Duodenal mucosa (tissue), 2 donors: ENCODE results near the gene PIK3R5.

Experiments
- H3K27ac ChIP-seq: one replicate; pipeline ENCODE4 v1.7.0; 2013; ENCODE audit warnings: low read depth, low read length
- H3K27me3 ChIP-seq, 2 donors: one replicate each; pipeline ENCODE4 v1.7.0; 2013; ENCODE audit warnings: low read length in 2 of 2, control low read depth in 1 of 2; ENCODE audit not compliant: insufficient read depth in 2 of 2, control insufficient read depth in 1 of 2
- H3K36me3 ChIP-seq, 2 donors: one replicate each; pipeline ENCODE4 v1.7.0; 2013; ENCODE audit warnings: low read length in 2 of 2, control low read depth in 1 of 2; ENCODE audit not compliant: insufficient read depth in 2 of 2, control insufficient read depth in 1 of 2
- H3K4me1 ChIP-seq, 2 donors: one replicate each; pipeline ENCODE4 v1.7.0; 2013; ENCODE audit warnings: low read length in 2 of 2, control low read depth in 1 of 2; ENCODE audit not compliant: insufficient read depth in 2 of 2, control insufficient read depth in 1 of 2
- H3K4me3 ChIP-seq, 2 donors: one replicate each; pipeline ENCODE4 v1.7.0; 2013; ENCODE audit warnings: low read length in 2 of 2, low read depth in 1 of 2
- H3K9ac ChIP-seq, 2 donors: one replicate each; pipeline ENCODE4 v1.7.0; 2013; ENCODE audit warnings: low read length in 2 of 2, low read depth in 1 of 2
- H3K9me3 ChIP-seq, 2 donors: one replicate each; pipeline ENCODE4 v1.7.0; 2013; ENCODE audit warnings: low read length in 2 of 2, control low read depth in 1 of 2; ENCODE audit not compliant: control insufficient read depth in 1 of 2

PIK3R5 gene

DNA sequence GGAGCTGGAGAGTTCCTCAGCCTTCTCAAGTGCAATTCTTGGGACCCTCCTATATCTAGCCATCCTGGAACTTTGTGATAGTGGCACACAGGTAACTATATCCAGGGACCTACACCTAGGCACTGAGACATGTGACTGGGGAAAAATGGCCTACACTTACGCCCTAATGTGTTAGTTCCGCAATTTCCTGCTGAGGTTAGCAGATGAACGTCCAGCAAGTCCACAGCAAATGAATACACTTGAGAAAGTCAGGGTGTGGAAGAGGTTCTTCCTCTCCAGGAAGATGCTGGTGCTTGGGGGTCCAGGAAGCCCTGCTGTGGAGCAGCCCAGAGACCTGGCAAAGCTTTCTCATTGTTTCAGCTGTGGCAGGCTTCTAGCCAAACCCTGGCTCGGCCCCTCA is 20.8 kb downstream of the PIK3R5 start:
- Histone ChIP-seq H3K27ac (no peak overlapping the region), H3K27me3 (no peaks in the 10 kb centered on the region), H3K9ac (no peak overlapping the region), H3K36me3 (no peaks in the 10 kb centered on the region), H3K4me1 (peaks cover 0 to 5% of the 10 kb centered on the region in 2 donors), H3K4me3 (no peak overlapping the region), H3K9me3 (no peaks in the 10 kb centered on the region)

DNA sequence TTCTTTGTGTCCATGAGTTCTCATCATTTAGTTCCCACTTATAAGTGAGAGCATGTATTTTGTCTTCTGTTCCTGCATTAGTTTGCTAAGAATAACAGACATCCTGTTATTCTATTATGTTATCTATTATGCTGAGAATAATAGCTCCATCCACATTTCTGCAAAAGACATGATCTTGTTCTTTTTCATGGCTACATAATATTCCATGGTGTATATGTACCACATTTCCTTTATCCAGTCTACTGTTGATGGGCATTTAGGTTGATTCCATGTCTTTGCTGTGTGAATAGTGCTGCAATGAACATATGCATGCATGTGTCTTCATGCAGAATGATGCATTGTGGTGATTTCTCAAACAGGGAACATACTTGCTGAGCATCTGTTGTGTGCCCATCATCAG is 21.4 kb downstream of the PIK3R5 start:
- no peak overlapping the region for H3K4me3 ChIP-seq
- peaks cover 0 to 5% of the 10 kb centered on the region in 2 donors for H3K4me1 ChIP-seq
- H3K9ac ChIP-seq = no peak overlapping the region
- H3K9me3 ChIP-seq = no peaks in the 10 kb centered on the region
- H3K36me3 ChIP-seq = no peaks in the 10 kb centered on the region
- H3K27ac ChIP-seq = no peak overlapping the region
- H3K27me3 ChIP-seq = no peaks in the 10 kb centered on the region

DNA sequence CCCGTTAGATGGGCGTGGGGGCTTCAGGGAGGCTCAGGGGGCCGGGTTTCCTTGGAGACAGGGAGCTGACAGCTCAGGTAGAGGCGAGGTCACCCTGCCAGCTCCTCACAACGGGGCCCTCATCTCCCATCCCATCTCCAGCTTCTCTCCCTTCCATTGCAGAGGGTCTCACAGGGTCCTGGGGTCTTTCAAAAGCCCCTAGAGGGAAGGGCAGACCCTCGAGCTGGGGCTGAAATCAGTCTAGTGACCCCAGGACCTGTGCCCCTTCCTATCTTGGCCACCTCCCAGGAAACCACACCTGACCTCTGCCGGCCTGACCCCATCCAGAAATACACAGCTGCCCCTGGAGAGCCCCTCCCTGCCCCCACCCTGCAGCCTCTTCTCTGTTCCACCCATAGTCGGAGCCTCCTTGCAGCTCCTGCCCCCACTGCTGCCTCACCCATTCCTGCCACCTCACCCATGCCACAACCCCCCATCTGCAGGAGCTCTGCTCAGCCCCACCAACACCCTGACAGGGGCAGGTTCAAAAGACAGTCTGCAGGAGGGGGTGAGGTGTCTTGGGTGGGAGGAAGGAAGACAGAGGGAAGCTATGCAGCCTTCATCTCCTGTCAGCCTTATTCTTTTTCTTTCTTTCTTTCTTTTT is 23.4 kb downstream of the PIK3R5 start:
- Histone ChIP-seq H3K36me3 (no peaks in the 10 kb centered on the region), H3K27me3 (no peaks in the 10 kb centered on the region), H3K27ac (no peak overlapping the region), H3K4me1 (peaks cover 0 to 5% of the 10 kb centered on the region in 2 donors), H3K9ac (no peak overlapping the region), H3K4me3 (no peak overlapping the region), H3K9me3 (no peaks in the 10 kb centered on the region)

- Histone ChIP-seq H3K4me3 (no peak overlapping the region), H3K9me3 (no peaks in the 10 kb centered on the region), H3K9ac (no peak overlapping the region), H3K4me1 (peaks cover 0 to 5% of the 10 kb centered on the region in 2 donors), H3K36me3 (no peaks in the 10 kb centered on the region), H3K27ac (no peak overlapping the region), H3K27me3 (no peaks in the 10 kb centered on the region)
Measured at GRCh38 chr17:8941520-8941919, 24.0 kb downstream of the PIK3R5 start.

GRCh38 chr17:8940866-8941471 is 24.5 kb downstream of the PIK3R5 start:
- no peaks in the 10 kb centered on the region for H3K27me3 ChIP-seq

GRCh38 chr17:8939496-8940334 is 25.8 kb downstream of the PIK3R5 start:
- Histone ChIP-seq H3K9ac (no peak overlapping the region), H3K36me3 (no peaks in the 10 kb centered on the region), H3K4me3 (no peak overlapping the region), H3K9me3 (no peaks in the 10 kb centered on the region), H3K27ac (no peak overlapping the region), H3K4me1 (peaks cover 0 to 5% of the 10 kb centered on the region in 2 donors), H3K27me3 (no peaks in the 10 kb centered on the region)

More at GRCh38 chr17:8940866-8941471, 24.5 kb downstream of the PIK3R5 start:
- Histone ChIP-seq H3K36me3 (no peaks in the 10 kb centered on the region), H3K4me3 (no peak overlapping the region), H3K9ac (no peak overlapping the region), H3K4me1 (peaks cover 0 to 5% of the 10 kb centered on the region in 2 donors), H3K9me3 (no peaks in the 10 kb centered on the region), H3K27ac (no peak overlapping the region)

- Histone ChIP-seq H3K4me1 (peaks cover 0 to 5% of the 10 kb centered on the region in 2 donors), H3K36me3 (no peaks in the 10 kb centered on the region), H3K9ac (no peak overlapping the region), H3K27ac (no peak overlapping the region), H3K9me3 (no peaks in the 10 kb centered on the region), H3K4me3 (no peak overlapping the region), H3K27me3 (no peaks in the 10 kb centered on the region)
Measured at GRCh38 chr17:8938933-8939332, 26.6 kb downstream of the PIK3R5 start.

- Histone ChIP-seq H3K4me3 (no peak overlapping the region), H3K27me3 (no peaks in the 10 kb centered on the region), H3K27ac (no peak overlapping the region), H3K4me1 (peaks cover 0 to 3% of the 10 kb centered on the region in 2 donors), H3K9me3 (no peaks in the 10 kb centered on the region), H3K36me3 (no peaks in the 10 kb centered on the region), H3K9ac (no peak overlapping the region)
Measured at GRCh38 chr17:8935191-8935590, 30.3 kb downstream of the PIK3R5 start.

- Histone ChIP-seq H3K9ac (no peak overlapping the region), H3K9me3 (peaks cover 0 to 8% of the 10 kb centered on the region in 2 donors), H3K4me1 (no peaks in the 10 kb centered on the region), H3K36me3 (no peaks in the 10 kb centered on the region), H3K27ac (no peak overlapping the region), H3K4me3 (no peak overlapping the region), H3K27me3 (no peaks in the 10 kb centered on the region)
Measured at GRCh38 chr17:8934346-8934745, 31.2 kb downstream of the PIK3R5 start.

GRCh38 chr17:8930649-8931048 is 34.9 kb downstream of the PIK3R5 start:
- Histone ChIP-seq H3K9ac (no peak overlapping the region), H3K36me3 (no peaks in the 10 kb centered on the region), H3K27ac (no peak overlapping the region), H3K4me1 (no peaks in the 10 kb centered on the region), H3K9me3 (peaks cover 14 to 26% of the 10 kb centered on the region in 2 donors), H3K27me3 (no peaks in the 10 kb centered on the region), H3K4me3 (no peak overlapping the region)
